A549 (cell line): ENCODE data around the gene SYT8. TPM values are rescaled to one million over a fixed set of nuclear protein-coding genes. Genes with fewer than 3 reads are reported as not detected.

Experiments
- ATAC-seq, 2 experiments: fragments of 200-7000 bp in 1 of 2; fragments of >200 bp in 1 of 2; cut with Nextera tagmentation in 1 of 2; cut with Tn5 transposase in 1 of 2; 3 replicates each; pipeline versions ENCODE4 v1.8.0 to v1.9.1; 2018 to 2020; ENCODE audit warnings: mild to moderate bottlenecking in 1 of 2, moderate library complexity in 1 of 2
- CTCF ChIA-PET: fragments of 300-600 bp; sonication (Branson Sonifier 250); formaldehyde crosslinking; extraction: SDS; loops from one replicate; lab custom pipeline; 2021; ENCODE audit warnings: antibody characterized with exemption, inconsistent platforms; lab: Yijun Ruan, JAX
- POLR2A ChIA-PET: fragments of 350-600 bp; formaldehyde crosslinking; extraction: SDS; loops from one replicate; lab custom pipeline; 2021; ENCODE audit warnings: antibody characterized with exemption, inconsistent platforms; lab: Yijun Ruan, JAX
- DNase-seq, 2 experiments: peaks; one replicate each; pipeline versions ENCODE4 v3.0.0 to v3.0.0-alpha.2; 2011 to 2016; ENCODE audit warnings: low read depth in 1 of 2, low spot score in 1 of 2
- FAIRE-seq: peaks from 2 replicates; lab custom pipeline; 2011; peaks lifted over from hg19 to GRCh38; lab: Jason Lieb, UNC
- H3K27ac ChIP-seq, 2 experiments: fragments of >200 bp; sonication (Bioruptor Twin); formaldehyde crosslinking; 3 replicates each; pipeline ENCODE4 v1.5.1; 2016 to 2017
- H3K4me1 ChIP-seq: fragments of >200 bp; sonication (Bioruptor Twin); formaldehyde crosslinking; 3 replicates; pipeline ENCODE4 v1.6.1; 2016
- H3K4me2 ChIP-seq: fragments of >200 bp; sonication (Bioruptor Twin); formaldehyde crosslinking; 3 replicates; pipeline ENCODE4 v1.6.1; 2016
- H3K4me3 ChIP-seq: fragments of >200 bp; sonication (Bioruptor Twin); formaldehyde crosslinking; 3 replicates; pipeline ENCODE4 v1.5.1; 2016
- H3K9me3 ChIP-seq: fragments of >200 bp; sonication (Bioruptor Twin); formaldehyde crosslinking; 3 replicates; pipeline ENCODE4 v1.6.1; 2016
- BHLHE40 ChIP-seq: IDR thresholded peaks from 2 replicates; pipeline ENCODE4 v1.6.1; 2012; ENCODE audit warnings: low read depth, low read length, inconsistent platforms
- CBX2 ChIP-seq: fragments of 200-600 bp; sonication (generic); IDR thresholded peaks from 2 replicates; pipeline ENCODE4 v1.6.1; 2016; ENCODE audit warnings: low read depth, mild to moderate bottlenecking, borderline replicate concordance
- CEBPB ChIP-seq, 2 experiments: fragments of >200 bp in 1 of 2; sonication (Bioruptor Twin) in 1 of 2; formaldehyde crosslinking in 1 of 2; IDR thresholded peaks; 2 replicates each; pipeline ENCODE4 v1.6.1; 2012 to 2016
- CHD2 ChIP-seq: fragments of 150-350 bp; IDR thresholded peaks from 2 replicates; pipeline ENCODE4 v1.6.1; 2014; ENCODE audit warnings: low read length; ENCODE audit not compliant: partially characterized antibody
- CHD4 ChIP-seq: fragments of 200-600 bp; sonication (generic); IDR thresholded peaks from 2 replicates; pipeline ENCODE4 v1.6.1; 2016; ENCODE audit warnings: antibody characterized with exemption, mild to moderate bottlenecking, borderline replicate concordance
- EHMT2 ChIP-seq: fragments of 200-600 bp; sonication (generic); IDR thresholded peaks from 2 replicates; pipeline ENCODE4 v1.6.1; 2016; ENCODE audit warnings: antibody characterized with exemption, low read depth, mild to moderate bottlenecking, moderate library complexity
- EP300 ChIP-seq, 2 experiments: fragments of >200 bp; sonication (Bioruptor Twin); formaldehyde crosslinking; IDR thresholded peaks; 2 replicates in 1 of 2; 3 replicates in 1 of 2; pipeline ENCODE4 v1.6.1; 2016 to 2017
- ESRRA ChIP-seq: fragments of 150-350 bp; IDR thresholded peaks from 2 replicates; pipeline ENCODE4 v1.6.1; 2014; ENCODE audit warnings: mild to moderate bottlenecking, low read length, borderline replicate concordance
- FOXS1 ChIP-seq: fragments of 250-450 bp; sonication (Bioruptor Pico); IDR thresholded peaks from 2 replicates; pipeline ENCODE4 v1.5.0; 2020; ENCODE audit warnings: mild to moderate bottlenecking, moderate library complexity
- HDAC2 ChIP-seq: fragments of 200-600 bp; sonication (generic); IDR thresholded peaks from 2 replicates; pipeline ENCODE4 v1.6.1; 2016
- HEYL ChIP-seq: fragments of 250-450 bp; sonication (Bioruptor Pico); IDR thresholded peaks from 2 replicates; pipeline ENCODE4 v1.8.0; 2021; ENCODE audit warnings: mild to moderate bottlenecking, moderate library complexity
- JUN ChIP-seq, 2 experiments: fragments of >200 bp; sonication (Bioruptor Twin); formaldehyde crosslinking; IDR thresholded peaks; 2 replicates in 1 of 2; 3 replicates in 1 of 2; pipeline ENCODE4 v1.6.1; 2016 to 2017
- MAX ChIP-seq: IDR thresholded peaks from 2 replicates; pipeline ENCODE4 v1.6.1; 2012
- MAZ ChIP-seq: fragments of 150-350 bp; IDR thresholded peaks from 2 replicates; pipeline ENCODE4 v1.6.1; 2014; ENCODE audit warnings: antibody characterized with exemption, low read depth, low read length, borderline replicate concordance
- MYC ChIP-seq: IDR thresholded peaks from 2 replicates; pipeline ENCODE4 v1.6.1; 2012; ENCODE audit warnings: mild to moderate bottlenecking, inconsistent platforms, low read length, improper control_type of control experiment, borderline replicate concordance
- NPAS2 ChIP-seq: fragments of 250-450 bp; sonication (Bioruptor Pico); IDR thresholded peaks from 2 replicates; pipeline ENCODE4 v1.8.0; 2022; ENCODE audit warnings: mild to moderate bottlenecking, moderate library complexity, borderline replicate concordance
- NR3C1 ChIP-seq: fragments of >200 bp; sonication (Bioruptor Twin); formaldehyde crosslinking; IDR thresholded peaks from 3 replicates; pipeline ENCODE4 v1.6.1; 2017
- POLR2A ChIP-seq: IDR thresholded peaks from 2 replicates; pipeline ENCODE4 v1.6.1; 2012; ENCODE audit warnings: mild to moderate bottlenecking, low read length
- RAD21 ChIP-seq, 2 experiments: fragments of >200 bp in 1 of 2; sonication (Bioruptor Twin) in 1 of 2; formaldehyde crosslinking in 1 of 2; IDR thresholded peaks in 1 of 2; conservative IDR thresholded peaks in 1 of 2; 2 replicates in 1 of 2; 3 replicates in 1 of 2; pipeline ENCODE4 v1.6.1; 2012 to 2018; ENCODE audit warnings: inconsistent platforms in 1 of 2
- RARB ChIP-seq: fragments of 250-450 bp; sonication (Bioruptor Pico); IDR thresholded peaks from 2 replicates; pipeline ENCODE4 v1.8.0; 2021; ENCODE audit warnings: mild to moderate bottlenecking, moderate library complexity
- RCOR1 ChIP-seq: fragments of 150-350 bp; IDR thresholded peaks from 2 replicates; pipeline ENCODE4 v1.6.1; 2014; ENCODE audit warnings: antibody characterized with exemption, low read length, low read depth
- REST ChIP-seq: fragments of 200-600 bp; sonication (generic); IDR thresholded peaks from 2 replicates; pipeline ENCODE4 v1.6.1; 2016; ENCODE audit warnings: antibody characterized with exemption, mild to moderate bottlenecking, moderate library complexity
- RFX5 ChIP-seq: fragments of 450-650 bp; IDR thresholded peaks from 2 replicates; pipeline ENCODE4 v1.7.1; 2014; ENCODE audit warnings: antibody characterized with exemption, mild to moderate bottlenecking, moderate library complexity
- TP53 ChIP-seq: fragments of 250-450 bp; sonication (Bioruptor Pico); IDR thresholded peaks from 2 replicates; pipeline ENCODE4 v1.5.0; 2021; ENCODE audit warnings: mild to moderate bottlenecking, moderate library complexity
- ZNF302 ChIP-seq: fragments of 250-450 bp; sonication (Bioruptor Pico); IDR thresholded peaks from 2 replicates; pipeline ENCODE4 v1.9.0; 2021; ENCODE audit warnings: inconsistent platforms, mild to moderate bottlenecking, moderate library complexity
- ZSCAN20 ChIP-seq: fragments of 250-450 bp; sonication (Bioruptor Pico); IDR thresholded peaks from 2 replicates; pipeline ENCODE4 v1.8.0; 2022; ENCODE audit warnings: mild to moderate bottlenecking, moderate library complexity
- WGBS: methylation state at CpG from one replicate; pipeline ENCODE4 v1.1.6; 2017; ENCODE audit errors: missing lambda C conversion rate; 5-methylcytosine and 5-hydroxymethylcytosine counted together
- polyA plus RNA-seq, 4 experiments: library from polyadenylated mRNA; depleted of rRNA in 3 of 4; stranded (reverse); fragments of >200 nt; fragmentation: RNase III in 1 of 4; extraction: RNeasy Plus Mini Kit Qiagen cat#74134 plus additional on column Dnase treatment in 1 of 4; gene quantifications; 2 replicates in 3 of 4; 3 replicates in 1 of 4; pipeline ENCODE4 v1.2.3, GENCODE V29; 2011 to 2017
- TF ChIP-seq, protein P1 (sequence below): fragments of 250-450 bp; sonication (Bioruptor Pico); IDR thresholded peaks from 2 replicates; pipeline ENCODE4 v1.5.0; 2021; ENCODE audit warnings: mild to moderate bottlenecking, moderate library complexity, borderline replicate concordance
- TF ChIP-seq, protein P2 (sequence below): fragments of >200 bp; sonication (Bioruptor Twin); formaldehyde crosslinking; IDR thresholded peaks from 3 replicates; pipeline ENCODE4 v1.5.1; 2016

Gene SYT8
- polyA plus RNA-seq, 2 of the 4 experiments (the other 2 are of a cell fraction): 0.25 TPM; not detected in 1

GRCh38 chr11:1817511-1817910, 17.3 kb upstream of the SYT8 start:
- CTCF ChIA-PET: interaction anchor here (1.4 to 11.8 kb wide), 6 partner anchors 11 to 334 kb away, joined by 4 to 138 read pairs (median 16); partner anchors contain the start of genes CTSD and SYT8
- DNase-seq (no peak), FAIRE-seq (no peak), ATAC-seq (no peak)
- no peak for TF ChIP-seq HEYL (CRISPR knock-in tag)
- no peak for TF ChIP-seq CBX2
- TF ChIP-seq REST: no peak
- no peak for TF ChIP-seq CHD2
- TF ChIP-seq NPAS2 (CRISPR knock-in tag): no peak
- no peak for TF ChIP-seq MAZ
- no peak for TF ChIP-seq RARB
- TF ChIP-seq POLR2A: no peak
- TF ChIP-seq ESRRA: no peak
- TF ChIP-seq, protein P1, sequence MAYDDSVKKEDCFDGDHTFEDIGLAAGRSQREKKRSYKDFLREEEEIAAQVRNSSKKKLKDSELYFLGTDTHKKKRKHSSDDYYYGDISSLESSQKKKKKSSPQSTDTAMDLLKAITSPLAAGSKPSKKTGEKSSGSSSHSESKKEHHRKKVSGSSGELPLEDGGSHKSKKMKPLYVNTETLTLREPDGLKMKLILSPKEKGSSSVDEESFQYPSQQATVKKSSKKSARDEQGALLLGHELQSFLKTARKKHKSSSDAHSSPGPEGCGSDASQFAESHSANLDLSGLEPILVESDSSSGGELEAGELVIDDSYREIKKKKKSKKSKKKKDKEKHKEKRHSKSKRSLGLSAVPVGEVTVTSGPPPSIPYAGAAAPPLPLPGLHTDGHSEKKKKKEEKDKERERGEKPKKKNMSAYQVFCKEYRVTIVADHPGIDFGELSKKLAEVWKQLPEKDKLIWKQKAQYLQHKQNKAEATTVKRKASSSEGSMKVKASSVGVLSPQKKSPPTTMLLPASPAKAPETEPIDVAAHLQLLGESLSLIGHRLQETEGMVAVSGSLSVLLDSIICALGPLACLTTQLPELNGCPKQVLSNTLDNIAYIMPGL (CRISPR knock-in tag): no peak
- no peak for TF ChIP-seq RCOR1
- TF ChIP-seq RFX5: no peak
- no peak for TF ChIP-seq MAX
- TF ChIP-seq CHD4: no peak
- no peak for TF ChIP-seq JUN (IDR thresholded peaks at IDR 0.05)
- TF ChIP-seq BHLHE40: no peak
- no peak for TF ChIP-seq FOXS1 (CRISPR knock-in tag)
- TF ChIP-seq MYC: no peak
- TF ChIP-seq ZSCAN20 (CRISPR knock-in tag): no peak
- no peak overlapping the region for H3K27ac ChIP-seq
- H3K9me3 ChIP-seq: peaks cover 7% of the 10 kb centered on the region; the same call in 2 of the 3 replicates
- no peaks in the 10 kb centered on the region for H3K4me1 ChIP-seq
- no peak overlapping the region for H3K4me2 ChIP-seq
- H3K4me3 ChIP-seq: no peak overlapping the region
- POLR2A ChIA-PET: no interaction called here
- 0% methylated on average over 1 of the region's 1 CpG for WGBS

GRCh38 chr11:1819074-1819473, 15.7 kb upstream of the SYT8 start:
- H3K4me1 ChIP-seq: no peaks in the 10 kb centered on the region
- DNase-seq (no peak), FAIRE-seq (no peak), ATAC-seq (no peak)
- H3K27ac ChIP-seq: no peak overlapping the region
- H3K4me2 ChIP-seq: no peak overlapping the region
- CTCF ChIA-PET: interaction anchor here (3.4 to 11.8 kb wide), 4 partner anchors 13 to 333 kb away, joined by 10 to 138 read pairs (median 40); partner anchors contain the start of gene SYT8
- H3K9me3 ChIP-seq: 0 out of 3 replicates have a peak, but pooled peaks cover 3% of the 10 kb centered on the region
- POLR2A ChIA-PET: no interaction called here
- H3K4me3 ChIP-seq: no peak overlapping the region
- 18% methylated on average over 3 of the region's 3 CpGs for WGBS
- TF ChIP-seq JUN (IDR thresholded peaks at IDR 0.05) (no peak), ZSCAN20 (CRISPR knock-in tag) (no peak), CEBPB (IDR thresholded peaks at IDR 0.05) (no peak), ZNF302 (CRISPR knock-in tag) (no peak), MYC (no peak), TP53 (no peak), HDAC2 (no peak), CBX2 (no peak), RFX5 (no peak), EHMT2 (no peak), POLR2A (no peak), NR3C1 (no peak), RAD21 (conservative IDR thresholded peaks at IDR 0.05 in 1 of 2, IDR thresholded peaks at IDR 0.05 in 1 of 2) (no peak), EP300 (IDR thresholded peaks at IDR 0.05) (no peak), RCOR1 (no peak)
- TF ChIP-seq, protein P2, sequence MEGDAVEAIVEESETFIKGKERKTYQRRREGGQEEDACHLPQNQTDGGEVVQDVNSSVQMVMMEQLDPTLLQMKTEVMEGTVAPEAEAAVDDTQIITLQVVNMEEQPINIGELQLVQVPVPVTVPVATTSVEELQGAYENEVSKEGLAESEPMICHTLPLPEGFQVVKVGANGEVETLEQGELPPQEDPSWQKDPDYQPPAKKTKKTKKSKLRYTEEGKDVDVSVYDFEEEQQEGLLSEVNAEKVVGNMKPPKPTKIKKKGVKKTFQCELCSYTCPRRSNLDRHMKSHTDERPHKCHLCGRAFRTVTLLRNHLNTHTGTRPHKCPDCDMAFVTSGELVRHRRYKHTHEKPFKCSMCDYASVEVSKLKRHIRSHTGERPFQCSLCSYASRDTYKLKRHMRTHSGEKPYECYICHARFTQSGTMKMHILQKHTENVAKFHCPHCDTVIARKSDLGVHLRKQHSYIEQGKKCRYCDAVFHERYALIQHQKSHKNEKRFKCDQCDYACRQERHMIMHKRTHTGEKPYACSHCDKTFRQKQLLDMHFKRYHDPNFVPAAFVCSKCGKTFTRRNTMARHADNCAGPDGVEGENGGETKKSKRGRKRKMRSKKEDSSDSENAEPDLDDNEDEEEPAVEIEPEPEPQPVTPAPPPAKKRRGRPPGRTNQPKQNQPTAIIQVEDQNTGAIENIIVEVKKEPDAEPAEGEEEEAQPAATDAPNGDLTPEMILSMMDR: no peak
